ENCODE data around the gene ADAM8. TPM values are rescaled to one million over a fixed set of nuclear protein-coding genes. Genes with fewer than 3 reads are reported as not detected.

Gene ADAM8
- total and polyA plus RNA-seq, 2 of the 8 experiments (the other 6 are each of a cell fraction or from before 2014, with no cell fraction given) = 4.6 TPM

DNA sequence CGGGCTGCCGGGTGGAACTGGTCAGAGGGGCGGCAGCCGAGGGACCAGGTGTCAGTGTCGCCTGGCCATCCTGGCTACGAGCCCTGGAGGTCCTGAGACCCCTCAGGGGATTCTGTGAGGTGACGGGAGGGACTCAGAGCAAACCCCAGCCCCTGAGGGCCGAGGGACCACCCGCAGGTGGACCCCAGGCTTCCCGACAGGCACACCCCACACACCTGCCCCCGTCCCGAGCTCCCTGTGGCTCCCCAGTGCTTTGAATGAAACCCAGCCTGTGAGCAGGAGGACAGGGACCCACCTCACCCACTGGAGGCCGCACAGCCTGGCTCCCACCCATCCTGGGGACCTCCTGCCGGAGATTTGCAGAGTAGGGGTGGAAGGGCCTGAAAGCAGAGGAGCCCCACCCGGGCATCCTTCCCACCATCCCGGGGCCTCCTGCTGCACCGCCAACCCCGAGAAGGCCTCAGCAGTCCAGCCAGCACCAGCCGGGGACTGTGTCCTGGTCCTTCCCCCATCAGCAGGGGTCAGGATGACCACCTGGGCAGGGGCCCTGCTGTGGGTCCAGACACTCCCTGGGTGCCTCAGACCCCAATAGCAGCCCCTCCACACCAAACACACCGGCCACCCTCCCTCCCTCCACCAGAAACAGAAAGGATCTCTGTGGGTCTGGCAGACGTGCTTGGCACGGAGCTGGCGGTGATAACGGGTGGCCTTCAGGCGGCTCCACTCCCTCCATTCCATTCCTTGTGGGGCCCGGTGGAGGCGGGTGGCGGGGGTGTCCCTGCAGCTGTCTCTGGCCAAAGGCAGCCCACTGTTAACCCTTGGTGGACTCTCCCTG is 25.1 kb downstream of the ADAM8 start:
- Histone ChIP-seq H3K9me3 (ENCODE audit: insufficient read depth in 2 of 2, low read depth in 1 of 2, low read length in 1 of 2) (no peaks in the 10 kb centered on the region), H4K8ac (ENCODE audit: extremely low read depth, insufficient read depth, low read length) (no peak overlapping the region), H3K4ac (replicated peaks; ENCODE audit: insufficient read length, low read depth, low read length) (no peak overlapping the region), H3K36me3 (ENCODE audit: control insufficient read depth in 2 of 4, insufficient read depth in 4 of 4, low read length in 3 of 4) (no peaks in the 10 kb centered on the region), H3K23ac (ENCODE audit: insufficient read length) (no peak overlapping the region), H3K4me2 (ENCODE audit: insufficient read depth in 1 of 2, low read depth in 2 of 2, low read length in 2 of 2) (no peak overlapping the region), H3K27me3 (replicated peaks in 1 of 4; ENCODE audit: control insufficient read depth in 3 of 4, extremely low read depth in 1 of 4, insufficient read depth in 3 of 4, low read length in 3 of 4) (no peaks in the 10 kb centered on the region; a peak in 3 of 7 replicates), H3K4me1 (replicated peaks in 1 of 4; ENCODE audit: control insufficient read depth in 3 of 4, insufficient read depth in 4 of 4, low read length in 3 of 4) (peaks cover 0 to 7% (median 7%) of the 10 kb centered on the region in 4 experiments; a peak in 5 of 7 replicates), H4K91ac (replicated peaks; ENCODE audit: insufficient read length, low read length) (no peak overlapping the region), H3K27ac (ENCODE audit: low read depth, low read length) (no peak overlapping the region), H4K20me1 (replicated peaks in 1 of 2; ENCODE audit: control insufficient read depth in 1 of 2, insufficient read depth in 2 of 2, low read length in 2 of 2) (peaks cover 0 to 5% of the 10 kb centered on the region in 2 experiments), H2AK5ac (ENCODE audit: low read depth, low read length) (no peak overlapping the region), H3K9ac (replicated peaks in 1 of 4; ENCODE audit: extremely low read depth in 1 of 4, low read depth in 3 of 4, low read length in 3 of 4) (no peak overlapping the region), H2BK5ac (ENCODE audit: low read depth, low read length) (no peak overlapping the region), H2BK12ac (ENCODE audit: low read depth, low read length) (no peak overlapping the region), H3K56ac (replicated peaks; ENCODE audit: insufficient read length, low read depth, low read length) (no peak overlapping the region), H3K79me1 (ENCODE audit: low read depth, low read length) (0 out of 2 replicates have a peak, but pooled peaks cover 2% of the 10 kb centered on the region), H3K18ac (ENCODE audit: extremely low read depth, low read length) (no peak overlapping the region), H2BK15ac (ENCODE audit: low read length) (no peak overlapping the region), H2BK20ac (ENCODE audit: low read length) (no peak overlapping the region), H3K4me3 (ENCODE audit: extremely low read depth in 1 of 4, insufficient read depth in 2 of 4, low read depth in 3 of 4, low read length in 4 of 4) (no peak overlapping the region), H4K5ac (ENCODE audit: insufficient read length, low read depth, low read length) (no peak overlapping the region), H3K14ac (ENCODE audit: insufficient read length) (no peak overlapping the region), H2BK120ac (replicated peaks; ENCODE audit: low read depth, low read length) (no peak overlapping the region), H2AFZ (ENCODE audit: low read length) (no peak overlapping the region), H3K23me2 (ENCODE audit: low read depth, low read length) (0 out of 2 replicates have a peak, but pooled peaks cover 1% of the 10 kb centered on the region), H3K79me2 (ENCODE audit: control insufficient read depth in 1 of 2, insufficient read depth in 2 of 2, low read length in 2 of 2) (no peaks in the 10 kb centered on the region)
- POLR2A ChIA-PET (ENCODE audit: partially characterized antibody) = no interaction called here
- FAIRE-seq (no peak), DNase-seq (ENCODE audit: low read depth in 1 of 2, low spot score in 2 of 2) (no peak)
- WGBS, 2 experiments (ENCODE audit: extremely low coverage in 1 of 2, insufficient coverage in 1 of 2, insufficient read length in 1 of 2, insufficient replicate concordance in 2 of 2, low coverage in 1 of 2, low lambda C conversion rate in 2 of 2, missing lambda C conversion rate in 1 of 2) = 85% methylated on average over 26 of the region's 28 CpGs; no CpG with 5 or more reads in 1 of the 2 experiments
- CTCF ChIA-PET (ENCODE audit: partially characterized antibody) = no interaction called here
- TF ChIP-seq CEBPB (IDR thresholded peaks at IDR 0.05; ENCODE audit: low read depth, low read length) = no peak
- TF ChIP-seq, protein P1, sequence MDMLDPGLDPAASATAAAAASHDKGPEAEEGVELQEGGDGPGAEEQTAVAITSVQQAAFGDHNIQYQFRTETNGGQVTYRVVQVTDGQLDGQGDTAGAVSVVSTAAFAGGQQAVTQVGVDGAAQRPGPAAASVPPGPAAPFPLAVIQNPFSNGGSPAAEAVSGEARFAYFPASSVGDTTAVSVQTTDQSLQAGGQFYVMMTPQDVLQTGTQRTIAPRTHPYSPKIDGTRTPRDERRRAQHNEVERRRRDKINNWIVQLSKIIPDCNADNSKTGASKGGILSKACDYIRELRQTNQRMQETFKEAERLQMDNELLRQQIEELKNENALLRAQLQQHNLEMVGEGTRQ (IDR thresholded peaks at IDR 0.05; ENCODE audit: low read length) = no peak
- TF ChIP-seq CHD1 (IDR thresholded peaks at IDR 0.05; ENCODE audit: low read depth, low read length) = no peak
- TF ChIP-seq GABPA (IDR thresholded peaks at IDR 0.05; ENCODE audit: borderline replicate concordance, insufficient read depth, low read length) = no peak
- no peak for TF ChIP-seq JUND (IDR thresholded peaks at IDR 0.05; ENCODE audit: low read length)
- no peak for TF ChIP-seq SAP30 (IDR thresholded peaks at IDR 0.05; ENCODE audit: insufficient read depth, insufficient replicate concordance, low read length)
- TF ChIP-seq POU5F1 (IDR thresholded peaks at IDR 0.05; ENCODE audit: low read depth, low read length) = no peak
- no peak for TF ChIP-seq CTBP2 (IDR thresholded peaks at IDR 0.05; ENCODE audit: borderline replicate concordance, insufficient read depth, insufficient read length, low read length)
- no peak for TF ChIP-seq ZNF274 (IDR thresholded peaks at IDR 0.05; ENCODE audit: borderline replicate concordance, extremely low read depth, low read length)
- no peak for TF ChIP-seq HDAC2 (IDR thresholded peaks at IDR 0.05; ENCODE audit: borderline replicate concordance in 1 of 2, low read depth in 2 of 2, low read length in 2 of 2)
- no peak for TF ChIP-seq SP1 (IDR thresholded peaks at IDR 0.05; ENCODE audit: low read depth, low read length)
